Hepatocyte (in vitro differentiated cells): ENCODE data around the gene TASP1. TPM values are rescaled to one million over a fixed set of nuclear protein-coding genes. Genes with fewer than 3 reads are reported as not detected.

ENCODE experiments used
- DNase-seq: peaks from one replicate; pipeline ENCODE4 v3.0.0-alpha.2; 2016; ENCODE audit warnings: low spot score
- H2AFZ ChIP-seq: fragments of 200-600 bp; sonication (generic); 2 replicates; pipeline ENCODE4 v1.6.0; 2016; ENCODE audit warnings: antibody characterized with exemption, mild to moderate bottlenecking
- H3K27ac ChIP-seq: fragments of 200-600 bp; sonication (generic); 2 replicates; pipeline ENCODE4 v1.5.1; 2016; ENCODE audit warnings: mild to moderate bottlenecking
- H3K27me3 ChIP-seq: fragments of 200-600 bp; sonication (generic); 2 replicates; pipeline ENCODE4 v1.6.1; 2016
- H3K36me3 ChIP-seq: fragments of 200-600 bp; sonication (generic); replicated peaks from 2 replicates; pipeline ENCODE4 v1.5.1; 2016; ENCODE audit warnings: low read depth; ENCODE audit not compliant: insufficient read depth
- H3K4me1 ChIP-seq: fragments of 200-600 bp; sonication (generic); 2 replicates; pipeline ENCODE4 v1.5.1; 2016; ENCODE audit warnings: mild to moderate bottlenecking, moderate library complexity; ENCODE audit not compliant: insufficient read depth
- H3K4me2 ChIP-seq: fragments of 200-600 bp; sonication (generic); 2 replicates; pipeline ENCODE4 v1.6.0; 2016
- H3K4me3 ChIP-seq: fragments of 200-600 bp; sonication (generic); 2 replicates; pipeline ENCODE4 v1.5.1; 2016; ENCODE audit warnings: mild to moderate bottlenecking
- H3K79me2 ChIP-seq: fragments of 200-600 bp; sonication (generic); 2 replicates; pipeline ENCODE4 v1.6.0; 2017; ENCODE audit warnings: mild to moderate bottlenecking
- H3K9me2 ChIP-seq: fragments of 200-600 bp; sonication (generic); replicated peaks from 2 replicates; pipeline ENCODE4 v1.6.0; 2017; ENCODE audit warnings: mild to moderate bottlenecking; ENCODE audit not compliant: insufficient read depth
- H3K9me3 ChIP-seq: fragments of 200-600 bp; sonication (generic); 2 replicates; pipeline ENCODE4 v1.5.1; 2016; ENCODE audit warnings: low read depth, mild to moderate bottlenecking
- H4K20me1 ChIP-seq: fragments of 200-600 bp; sonication (generic); 2 replicates; pipeline ENCODE4 v1.6.0; 2016; ENCODE audit warnings: mild to moderate bottlenecking; ENCODE audit not compliant: insufficient read depth, poor library complexity, severe bottlenecking
- EZH2 ChIP-seq: fragments of 200-600 bp; sonication (generic); IDR thresholded peaks from 2 replicates; pipeline ENCODE4 v1.6.1; 2016; ENCODE audit warnings: antibody characterized with exemption, mild to moderate bottlenecking, borderline replicate concordance
- EZH2phosphoT487 ChIP-seq: fragments of 200-600 bp; sonication (generic); IDR thresholded peaks from one replicate; pipeline ENCODE4 v1.6.1; 2018; ENCODE audit warnings: antibody characterized with exemption, mild to moderate bottlenecking, low read depth, moderate library complexity; ENCODE audit not compliant: unreplicated experiment, severe bottlenecking
- WGBS: methylation state at CpG from one replicate; pipeline ENCODE4 v1.1.6; 2016; ENCODE audit warnings: low lambda C conversion rate; ENCODE audit errors: missing lambda C conversion rate; 5-methylcytosine and 5-hydroxymethylcytosine counted together
- polyA plus RNA-seq: library from polyadenylated mRNA; unstranded; fragments of >200 nt; fragmentation: Nextera tagmentation; extraction: Ambion mirVana; gene quantifications from 2 replicates; pipeline ENCODE4 v1.2.1, GENCODE V29; 2016
- total RNA-seq: library from RNA; depleted of rRNA; stranded (reverse); fragments of >200 nt; gene quantifications from 2 replicates; pipeline ENCODE4 v1.2.3, GENCODE V29; 2014
- TF ChIP-seq, protein P1 (sequence below): fragments of 200-600 bp; sonication (generic); IDR thresholded peaks from 2 replicates; pipeline ENCODE4 v1.5.1; 2016; ENCODE audit warnings: antibody characterized with exemption, mild to moderate bottlenecking; ENCODE audit not compliant: poor library complexity

The TASP1 gene
- total and polyA plus RNA-seq, 2 experiments from 2014 or later, result 11.1 to 12.9 TPM

DNA sequence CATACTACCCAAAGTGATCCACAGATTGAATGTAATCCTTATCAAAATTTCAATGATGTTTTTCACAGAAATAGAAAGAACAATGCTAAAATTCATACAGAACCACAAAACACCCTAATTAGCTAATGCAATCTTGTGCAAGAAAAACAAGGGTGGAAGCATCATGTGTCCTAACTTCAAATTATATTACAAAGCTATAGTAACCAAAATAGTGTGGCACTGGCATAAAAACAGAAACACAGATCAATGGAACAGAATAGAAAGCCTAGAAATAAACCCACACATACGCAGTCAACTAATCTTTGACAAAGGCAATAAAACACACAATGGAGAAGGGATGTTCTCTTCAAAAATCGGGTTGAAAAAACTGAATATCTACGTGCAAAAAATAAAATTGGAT is 131.1 kb downstream of the TASP1 start:
- Histone ChIP-seq H3K36me3 (no peaks in the 10 kb centered on the region), H3K9me2 (no peaks in the 10 kb centered on the region), H3K4me3 (no peak overlapping the region), H3K27ac (no peak overlapping the region), H3K79me2 (no peaks in the 10 kb centered on the region), H4K20me1 (no peaks in the 10 kb centered on the region), H2AFZ (no peak overlapping the region), H3K9me3 (peaks cover 8% of the 10 kb centered on the region), H3K27me3 (no peaks in the 10 kb centered on the region), H3K4me2 (no peak overlapping the region), H3K4me1 (no peaks in the 10 kb centered on the region)
- no peak for DNase-seq
- WGBS, result 65% methylated on average over 3 of the region's 3 CpGs
- TF ChIP-seq EZH2 (no peak), EZH2phosphoT487 (no peak)
- TF ChIP-seq, protein P1, sequence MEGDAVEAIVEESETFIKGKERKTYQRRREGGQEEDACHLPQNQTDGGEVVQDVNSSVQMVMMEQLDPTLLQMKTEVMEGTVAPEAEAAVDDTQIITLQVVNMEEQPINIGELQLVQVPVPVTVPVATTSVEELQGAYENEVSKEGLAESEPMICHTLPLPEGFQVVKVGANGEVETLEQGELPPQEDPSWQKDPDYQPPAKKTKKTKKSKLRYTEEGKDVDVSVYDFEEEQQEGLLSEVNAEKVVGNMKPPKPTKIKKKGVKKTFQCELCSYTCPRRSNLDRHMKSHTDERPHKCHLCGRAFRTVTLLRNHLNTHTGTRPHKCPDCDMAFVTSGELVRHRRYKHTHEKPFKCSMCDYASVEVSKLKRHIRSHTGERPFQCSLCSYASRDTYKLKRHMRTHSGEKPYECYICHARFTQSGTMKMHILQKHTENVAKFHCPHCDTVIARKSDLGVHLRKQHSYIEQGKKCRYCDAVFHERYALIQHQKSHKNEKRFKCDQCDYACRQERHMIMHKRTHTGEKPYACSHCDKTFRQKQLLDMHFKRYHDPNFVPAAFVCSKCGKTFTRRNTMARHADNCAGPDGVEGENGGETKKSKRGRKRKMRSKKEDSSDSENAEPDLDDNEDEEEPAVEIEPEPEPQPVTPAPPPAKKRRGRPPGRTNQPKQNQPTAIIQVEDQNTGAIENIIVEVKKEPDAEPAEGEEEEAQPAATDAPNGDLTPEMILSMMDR, result no peak

DNA sequence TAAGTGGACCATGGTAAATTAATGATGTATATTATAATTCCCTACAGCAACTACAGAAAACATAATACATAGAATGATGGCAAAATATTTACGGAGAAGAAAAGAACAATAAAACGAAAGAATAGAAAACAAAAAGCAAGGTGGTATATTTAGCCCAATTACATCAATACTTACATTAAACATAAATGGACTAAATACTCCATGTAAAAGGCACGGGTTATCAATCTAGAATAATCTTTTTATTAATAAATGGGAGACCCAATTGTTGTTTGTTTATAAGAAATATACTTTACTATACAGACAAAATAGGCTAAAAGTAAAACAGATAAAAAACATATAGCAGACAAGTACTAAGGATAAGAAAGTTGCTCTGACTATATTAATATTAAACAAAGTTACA is 137.2 kb downstream of the TASP1 start:
- TF ChIP-seq, protein P1, result no peak
- TF ChIP-seq EZH2 (no peak), EZH2phosphoT487 (no peak)
- Histone ChIP-seq H3K9me3 (peaks cover 22% of the 10 kb centered on the region), H3K4me1 (no peaks in the 10 kb centered on the region), H3K79me2 (peaks cover 2% of the 10 kb centered on the region), H3K9me2 (no peaks in the 10 kb centered on the region), H3K27ac (no peak overlapping the region), H3K27me3 (no peaks in the 10 kb centered on the region), H3K4me2 (no peak overlapping the region), H3K36me3 (no peaks in the 10 kb centered on the region), H2AFZ (no peak overlapping the region), H4K20me1 (no peaks in the 10 kb centered on the region), H3K4me3 (no peak overlapping the region)
- 97% methylated on average over 3 of the region's 3 CpGs for WGBS
- no peak for DNase-seq

DNA sequence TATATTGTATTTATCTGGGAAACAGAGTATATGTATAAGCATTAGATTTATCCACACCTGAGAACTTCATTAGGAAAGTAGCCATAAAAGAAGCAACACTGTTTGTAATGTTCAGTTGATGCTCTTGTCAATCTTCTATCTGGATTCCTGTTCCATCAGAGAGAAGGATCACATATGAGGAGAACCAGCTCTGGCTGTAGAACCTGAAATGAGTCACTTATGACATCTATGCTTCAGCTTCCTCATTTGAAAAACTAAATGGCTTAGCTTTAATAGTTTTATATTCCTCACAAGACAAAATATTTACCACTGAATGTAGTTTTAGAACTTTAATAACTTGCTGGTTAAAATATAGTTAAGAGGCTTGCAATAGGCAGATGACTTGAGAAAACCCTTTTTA is 144.7 kb downstream of the TASP1 start:
- no peaks in the 10 kb centered on the region for H3K36me3 ChIP-seq
- no peak for DNase-seq
- H3K4me3 ChIP-seq, result no peak overlapping the region
- H3K9me3 ChIP-seq, result no peaks in the 10 kb centered on the region
- H3K79me2 ChIP-seq, result peaks cover 2% of the 10 kb centered on the region
- no peaks in the 10 kb centered on the region for H4K20me1 ChIP-seq
- no peak overlapping the region for H3K4me2 ChIP-seq
- TF ChIP-seq EZH2 (no peak), EZH2phosphoT487 (no peak)
- TF ChIP-seq, protein P1, result no peak
- no peaks in the 10 kb centered on the region for H3K27me3 ChIP-seq
- peaks cover 9% of the 10 kb centered on the region for H3K4me1 ChIP-seq
- no peak overlapping the region for H3K27ac ChIP-seq
- H2AFZ ChIP-seq, result no peak overlapping the region
- H3K9me2 ChIP-seq, result no peaks in the 10 kb centered on the region

DNA sequence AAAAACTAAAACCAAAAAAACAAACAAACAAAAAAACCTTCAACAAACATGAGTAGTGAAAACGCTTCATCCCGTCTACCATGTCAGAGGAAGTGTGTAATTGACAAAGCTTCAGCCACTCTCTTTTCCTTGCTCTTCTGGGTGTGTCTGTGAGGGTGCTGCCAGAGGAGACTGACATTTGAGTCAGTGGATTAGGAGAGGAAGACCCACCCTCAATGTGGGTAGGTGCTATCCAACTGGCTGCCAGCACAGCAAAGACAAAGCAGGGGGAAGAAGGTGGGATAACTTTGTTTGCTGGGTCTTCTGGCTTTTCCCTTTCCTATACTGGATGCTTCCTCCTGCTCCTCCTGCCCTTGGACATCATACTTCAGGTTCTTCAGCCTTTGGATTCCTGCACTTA is 145.6 kb downstream of the TASP1 start:
- H3K9me2 ChIP-seq, result no peaks in the 10 kb centered on the region
- H3K36me3 ChIP-seq, result no peaks in the 10 kb centered on the region
- 48% methylated on average over 2 of the region's 2 CpGs for WGBS
- no peak overlapping the region for H3K27ac ChIP-seq
- no peak overlapping the region for H3K4me3 ChIP-seq
- no peaks in the 10 kb centered on the region for H4K20me1 ChIP-seq
- peaks cover 9% of the 10 kb centered on the region for H3K4me1 ChIP-seq
- H3K79me2 ChIP-seq, result peaks cover 2% of the 10 kb centered on the region
- DNase-seq, result no peak
- TF ChIP-seq, protein P1, result no peak
- TF ChIP-seq EZH2phosphoT487 (no peak), EZH2 (no peak)
- H3K4me2 ChIP-seq, result no peak overlapping the region
- no peak overlapping the region for H2AFZ ChIP-seq
- H3K27me3 ChIP-seq, result no peaks in the 10 kb centered on the region
- H3K9me3 ChIP-seq, result no peaks in the 10 kb centered on the region
